HG03135 (cell line): ENCODE measurements around the gene NTRK2.

Experiments used
- ATAC-seq: cut with Tn5 transposase; IDR thresholded peaks from one replicate; pipeline ENCODE4 v1.9.1; 2021; ENCODE audit warnings: mild to moderate bottlenecking, moderate library complexity; ENCODE audit not compliant: unreplicated experiment

The NTRK2 gene

DNA sequence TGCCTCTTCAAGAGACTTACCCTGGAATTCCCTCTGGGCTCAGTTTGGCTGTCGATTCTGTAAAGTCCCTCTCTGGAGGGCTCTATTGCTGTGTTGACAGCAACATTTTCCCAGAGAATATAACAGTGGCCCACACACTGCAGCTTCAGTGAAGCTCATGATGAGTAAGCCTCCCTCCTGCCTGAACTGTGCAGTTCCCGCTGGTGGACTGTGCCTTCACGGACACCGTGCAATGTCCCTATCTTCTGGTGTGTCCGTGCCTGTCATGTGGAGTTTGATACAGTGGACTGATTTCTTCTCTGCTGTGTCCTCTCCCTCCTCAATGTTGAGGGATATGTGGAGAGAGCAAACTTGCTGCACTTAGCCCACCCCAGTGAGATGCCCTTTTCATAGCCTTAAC is 109.0 kb downstream of the NTRK2 start:
- ATAC-seq = no peak

DNA sequence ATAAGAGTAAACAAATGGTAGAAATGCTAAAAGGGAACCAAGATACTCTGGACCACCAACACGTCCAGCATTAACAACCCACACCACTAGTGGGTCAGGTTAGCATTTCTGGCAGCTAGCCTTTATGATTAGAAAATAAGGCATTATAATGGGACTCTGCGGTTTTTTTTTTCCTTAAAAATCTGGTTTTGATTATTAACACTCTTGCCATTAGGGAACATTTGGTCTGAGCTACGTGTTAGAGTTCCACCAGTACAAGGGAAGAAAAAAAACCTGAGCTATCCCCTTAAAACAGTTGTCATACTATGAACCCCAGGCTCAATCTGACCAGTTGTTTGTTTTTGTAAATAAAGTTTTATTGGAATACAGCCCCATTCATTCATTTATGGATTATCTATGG is 110.4 kb downstream of the NTRK2 start:
- no peak for ATAC-seq

DNA sequence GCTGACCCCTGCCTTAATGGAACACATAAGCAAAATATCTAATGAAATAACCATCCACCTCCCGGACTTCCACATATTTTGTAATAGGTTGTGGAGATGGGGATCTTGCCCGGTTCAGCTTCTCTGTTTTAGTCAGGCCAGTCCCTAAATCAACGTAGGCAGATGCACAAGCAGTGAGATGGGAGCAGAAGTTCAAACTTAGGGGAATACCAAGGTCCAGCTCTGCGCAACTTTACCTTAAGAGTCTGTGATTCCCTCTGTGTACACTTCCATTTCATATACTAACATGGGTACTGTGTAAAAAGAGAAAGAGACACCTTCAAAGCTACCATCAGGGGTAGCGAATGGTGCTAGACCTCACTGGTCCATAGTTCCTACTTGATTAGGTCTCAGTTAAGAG is 110.9 kb downstream of the NTRK2 start:
- ATAC-seq = no peak

DNA sequence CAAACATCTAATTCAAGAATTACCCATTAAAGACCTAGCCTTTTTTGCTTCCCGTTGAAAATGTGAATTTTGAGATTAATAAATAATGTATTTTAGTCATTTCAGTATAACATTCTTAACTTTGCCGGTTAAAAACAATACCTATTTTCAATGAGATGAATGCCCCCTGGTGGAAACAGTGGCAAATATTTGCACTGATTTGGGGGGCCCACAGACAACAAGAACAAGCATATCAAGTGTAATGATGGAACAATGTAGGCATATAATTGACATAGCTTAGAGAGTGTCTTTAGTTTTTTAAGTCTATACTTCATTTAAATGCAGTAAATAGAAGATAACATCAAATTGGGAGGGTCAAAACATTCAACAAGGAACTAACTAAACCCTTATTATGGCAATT is 111.9 kb downstream of the NTRK2 start:
- no peak for ATAC-seq

DNA sequence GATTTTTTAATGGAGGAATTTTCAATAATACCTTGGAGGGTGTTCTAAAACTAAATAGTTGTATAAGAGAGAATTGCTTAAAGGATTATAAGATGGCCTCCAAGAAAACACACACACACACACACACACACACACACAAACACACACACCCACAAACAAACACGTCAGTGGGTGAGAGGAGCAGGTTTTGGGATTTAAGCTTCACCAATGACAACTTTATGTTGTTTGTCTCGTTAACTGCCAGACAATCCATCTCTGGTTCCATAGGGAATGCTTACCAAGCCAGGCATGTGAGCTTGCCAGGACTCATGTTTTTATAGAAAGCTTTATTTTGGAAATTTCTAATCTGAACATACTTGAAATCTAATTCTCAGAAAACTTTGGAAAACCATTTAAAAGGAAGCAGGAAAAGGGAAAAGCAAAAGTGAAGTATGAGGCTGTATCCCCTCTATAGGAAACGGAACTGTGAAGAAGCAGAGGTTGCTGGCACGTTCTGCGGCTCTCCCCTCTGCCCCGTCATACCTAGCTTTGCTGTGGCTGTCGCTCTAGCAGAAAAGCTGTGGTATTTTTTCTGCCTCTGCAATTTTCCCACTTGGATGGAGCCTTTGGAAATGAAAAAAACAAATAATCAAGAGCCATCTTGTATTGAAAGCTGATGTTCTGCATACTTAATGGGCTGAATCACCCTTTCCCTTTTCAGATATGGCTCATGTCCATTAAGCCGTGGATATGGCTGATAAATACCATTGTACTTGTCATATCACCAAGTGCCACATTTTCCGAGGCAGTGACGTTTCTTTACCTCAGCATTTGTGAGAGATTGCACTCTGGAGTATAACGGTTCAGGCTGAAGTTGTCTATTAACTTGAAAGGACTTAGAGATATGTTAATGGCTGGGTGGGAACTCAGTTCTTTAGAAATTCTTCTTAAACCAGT is 112.7 kb downstream of the NTRK2 start:
- no peak for ATAC-seq

DNA sequence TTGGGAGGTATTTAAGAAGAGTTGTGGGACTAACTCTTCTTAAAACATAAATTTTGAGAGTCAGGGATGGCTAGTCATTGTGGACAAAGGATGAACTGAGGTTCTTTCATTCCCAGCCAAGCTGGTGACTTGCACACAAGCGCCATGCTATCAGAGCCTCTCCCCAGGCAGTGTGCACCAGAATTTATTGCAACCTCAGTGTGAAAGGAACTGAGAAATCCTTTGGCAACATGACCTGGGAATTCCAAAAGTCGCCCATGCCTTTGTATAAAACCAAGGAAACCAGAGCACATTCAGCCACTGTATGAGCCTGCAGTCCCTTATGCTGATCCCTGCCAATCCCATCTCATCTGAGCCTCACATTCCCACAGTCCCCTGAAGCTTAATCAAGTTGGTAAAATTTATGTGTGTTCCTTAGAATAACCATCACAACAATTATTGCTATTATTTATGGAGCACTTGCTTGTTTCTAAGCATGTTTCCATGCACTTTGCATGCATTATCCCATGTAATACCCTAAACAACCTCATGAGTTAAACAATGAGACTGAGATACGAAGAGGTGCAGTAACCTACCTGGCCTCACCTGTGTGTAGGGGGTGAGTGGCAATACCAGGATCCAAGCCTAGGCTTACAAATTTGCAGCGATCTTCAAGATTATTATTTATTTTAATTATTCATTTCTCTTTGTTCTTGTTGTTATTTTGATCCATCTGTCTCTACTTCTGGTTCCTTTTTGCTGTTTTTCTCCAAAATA is 116.4 kb downstream of the NTRK2 start:
- ATAC-seq = no peak

DNA sequence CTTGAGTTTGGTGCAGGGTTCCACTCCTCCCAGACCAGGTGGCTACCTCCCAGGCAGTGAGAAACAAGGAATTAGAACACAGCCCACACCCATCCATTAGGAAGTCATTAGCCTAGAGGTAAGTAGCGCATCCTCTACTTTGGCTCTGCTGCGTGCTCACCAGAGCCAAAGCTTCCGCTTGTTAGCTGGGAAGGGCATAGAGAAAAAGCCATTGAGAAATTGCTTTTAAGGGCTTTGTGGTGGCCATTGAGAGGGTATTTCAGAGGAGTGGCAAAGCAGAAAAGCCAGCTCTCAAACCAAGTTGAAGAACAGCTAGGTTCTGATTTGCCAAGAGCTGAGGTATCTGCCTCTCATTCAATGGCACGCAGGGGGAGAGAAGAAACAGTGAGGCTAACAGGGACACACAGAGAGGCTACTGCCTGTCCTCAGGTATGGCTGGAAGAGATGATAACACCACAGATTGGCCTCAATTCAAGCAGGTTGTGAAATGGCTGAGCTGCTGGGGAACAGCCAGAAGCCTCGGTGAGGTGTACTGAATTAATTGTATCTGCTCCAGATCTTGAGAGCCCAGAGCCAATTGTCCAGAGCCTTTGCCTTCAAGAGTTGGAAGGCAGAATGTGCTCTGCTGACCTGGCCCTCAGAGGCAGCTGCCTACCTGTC is 119.4 kb downstream of the NTRK2 start:
- ATAC-seq = no peak

DNA sequence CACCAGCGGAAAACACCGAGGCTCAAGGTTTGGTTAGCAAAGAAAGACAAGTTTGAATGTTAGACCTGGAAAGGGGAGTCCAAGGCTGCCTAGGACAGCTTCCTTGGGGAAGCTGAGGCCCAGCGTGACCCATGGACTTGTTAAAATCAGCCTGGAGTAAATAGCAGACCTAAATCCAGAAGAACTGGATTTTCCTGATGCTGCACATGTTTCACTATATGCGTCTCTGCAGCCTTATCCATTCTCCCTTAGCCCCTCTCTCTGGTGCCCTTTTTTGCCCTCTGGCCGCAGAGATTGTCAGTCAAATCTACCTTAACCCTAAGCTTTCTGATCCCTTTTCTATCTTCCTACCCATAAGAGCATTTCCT is 119.9 kb downstream of the NTRK2 start:
- ATAC-seq = no peak

DNA sequence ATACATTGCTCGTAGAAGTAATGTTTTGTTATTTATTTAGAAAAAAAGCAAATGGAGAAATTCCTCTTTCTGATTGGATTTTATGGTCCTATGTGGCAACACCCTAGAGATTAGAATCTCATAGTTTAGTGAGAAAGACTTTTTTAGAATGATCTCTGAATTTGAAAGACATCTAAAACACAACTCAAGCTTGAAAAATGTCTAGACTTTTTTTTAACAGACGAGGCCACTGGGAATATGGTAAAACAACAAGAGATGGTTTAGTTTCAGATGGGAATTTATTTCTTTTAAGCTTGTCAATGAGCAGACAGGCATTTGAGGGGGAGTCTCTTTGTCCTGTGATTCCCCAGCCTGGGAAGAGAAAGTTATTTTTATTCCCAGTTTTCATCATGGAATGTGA is 122.1 kb downstream of the NTRK2 start:
- no peak for ATAC-seq

DNA sequence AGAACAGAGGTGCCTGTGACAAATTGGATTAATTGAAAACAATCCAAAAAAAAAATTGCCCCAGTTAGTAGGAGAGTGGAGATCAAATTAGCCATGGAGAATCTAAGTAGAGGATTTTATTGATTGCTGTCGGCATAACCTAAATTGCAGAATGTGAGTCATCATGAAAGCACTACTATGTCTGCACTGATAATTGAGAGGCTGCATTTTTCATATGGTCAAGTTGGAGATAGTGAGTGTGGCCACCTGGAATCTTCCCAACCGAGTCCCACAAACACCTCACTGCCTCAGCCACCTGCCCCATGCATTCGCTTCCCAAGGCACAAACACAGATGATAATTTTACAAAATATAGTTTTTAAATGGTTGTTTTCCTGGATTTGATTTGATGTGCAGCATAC is 123.7 kb downstream of the NTRK2 start:
- no peak for ATAC-seq

DNA sequence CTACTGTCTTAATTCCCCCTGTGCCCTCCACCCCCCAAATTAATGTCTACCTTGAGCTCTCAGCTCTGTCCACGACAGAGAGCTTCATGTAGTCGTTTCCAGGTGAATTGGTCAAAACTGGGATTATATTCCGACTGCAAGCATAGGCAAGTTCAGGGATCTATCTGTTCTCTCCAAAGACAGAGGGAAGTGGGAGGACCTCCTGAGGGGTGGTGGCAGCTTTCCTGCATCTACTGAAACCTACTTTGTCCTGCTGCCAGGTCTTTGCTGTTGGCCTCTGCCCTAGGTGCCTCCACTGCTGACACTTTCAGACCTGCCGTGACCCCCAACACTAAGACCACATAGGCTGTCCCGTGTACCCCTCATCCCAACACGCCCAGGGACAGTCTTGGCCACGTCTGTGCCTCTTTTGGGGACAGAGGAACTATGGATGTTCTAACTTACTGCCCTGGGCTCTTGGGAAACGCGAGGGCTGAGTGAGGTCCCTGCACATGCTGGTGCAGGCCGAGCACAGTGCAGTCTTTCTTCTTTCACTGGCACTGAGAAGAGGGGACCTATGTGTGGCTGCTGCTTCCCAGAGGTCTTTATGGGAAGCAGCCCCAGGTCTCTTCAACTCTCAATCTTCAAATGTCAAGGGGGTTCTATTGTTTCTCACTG is 125.6 kb downstream of the NTRK2 start:
- ATAC-seq = no peak

DNA sequence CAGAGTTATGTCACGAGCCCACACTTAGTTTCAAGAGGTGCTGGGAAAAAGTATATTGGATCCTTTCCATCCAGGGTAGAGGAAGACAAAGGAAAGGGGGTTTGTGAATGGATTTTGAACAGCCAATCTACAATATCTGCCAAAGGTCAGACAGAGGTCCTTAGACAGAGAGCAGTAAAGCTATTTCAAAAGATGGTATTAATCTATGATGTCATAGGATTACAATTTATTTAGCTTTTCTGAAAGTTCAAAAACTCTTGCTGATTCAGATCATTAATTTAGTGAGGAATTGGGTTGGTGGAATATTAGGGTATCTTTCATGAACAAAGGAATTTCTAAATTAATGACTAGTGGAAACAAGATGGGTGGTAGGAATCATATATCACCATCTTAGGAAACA is 126.9 kb downstream of the NTRK2 start:
- no peak for ATAC-seq

DNA sequence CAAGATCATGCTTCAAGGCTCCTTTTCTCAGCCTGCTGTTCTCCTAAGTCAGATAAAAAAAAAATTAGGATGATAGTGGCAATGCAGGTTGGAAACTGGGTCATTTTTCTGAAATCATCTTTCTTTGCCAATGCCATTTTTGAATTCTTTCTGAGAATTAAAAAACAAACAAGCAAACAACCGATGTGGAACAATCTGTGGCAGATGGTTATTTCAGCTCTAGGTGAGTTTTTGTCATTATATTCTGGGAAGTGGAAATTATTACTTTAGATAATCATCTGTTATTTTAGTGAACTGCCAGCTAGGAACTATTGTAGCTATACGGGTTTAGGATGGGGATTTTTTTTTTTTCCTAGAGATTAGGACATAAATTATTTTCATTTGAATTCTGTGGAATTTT is 129.7 kb downstream of the NTRK2 start:
- no peak for ATAC-seq

DNA sequence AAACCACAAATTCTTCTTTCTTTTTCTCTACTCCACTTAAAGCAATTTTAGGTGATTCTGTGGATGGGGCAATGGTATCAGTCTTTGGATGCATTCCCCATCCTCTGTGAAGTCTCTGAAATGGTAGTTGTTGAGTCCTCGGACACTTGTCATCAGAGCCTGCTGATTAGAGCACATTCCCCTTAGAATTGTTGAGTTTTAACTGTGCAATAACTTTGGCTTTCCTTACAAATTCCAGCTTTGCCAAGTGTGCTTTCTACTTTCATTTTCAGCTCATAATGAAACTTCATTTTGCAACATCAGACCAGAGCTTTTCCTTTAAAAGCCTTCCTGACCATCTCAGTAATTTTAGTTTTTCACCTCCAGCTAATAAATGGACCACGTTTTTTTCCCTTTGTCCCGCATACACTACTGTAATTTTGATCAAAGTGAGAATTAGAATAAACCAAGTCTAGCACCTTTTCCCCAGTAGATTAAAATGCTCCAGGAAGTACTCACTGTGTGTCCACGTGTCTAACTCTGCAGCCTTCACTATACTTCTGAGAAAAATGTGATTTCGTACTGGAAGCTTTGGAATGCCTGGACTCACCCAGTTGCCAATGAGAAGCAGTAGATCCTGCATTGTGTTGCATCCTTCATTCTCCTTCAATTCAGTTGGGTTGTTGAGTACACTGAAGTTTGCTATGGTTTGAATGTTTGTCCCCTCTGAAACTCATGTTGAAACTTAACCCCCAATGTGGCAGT is 135.6 kb downstream of the NTRK2 start:
- no peak for ATAC-seq

DNA sequence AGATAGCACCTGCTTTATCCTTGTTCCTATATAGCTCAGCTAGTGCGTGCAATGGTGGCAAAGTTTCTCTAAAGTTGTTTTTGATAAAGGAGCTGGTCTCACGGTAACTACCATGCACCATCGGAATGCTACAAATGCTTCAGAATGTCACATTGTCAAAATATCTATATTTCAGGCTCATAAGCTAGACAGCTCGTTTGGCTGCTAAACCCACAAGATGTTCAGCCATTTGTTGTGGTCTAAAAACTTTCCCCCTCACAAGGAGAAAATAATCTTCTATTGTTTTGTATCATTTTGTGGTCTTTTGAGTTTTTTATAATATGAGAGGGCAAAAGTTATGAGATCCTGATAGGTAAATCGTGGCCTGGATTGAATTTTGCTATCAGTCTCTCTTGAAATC is 137.9 kb downstream of the NTRK2 start:
- ATAC-seq = no peak

DNA sequence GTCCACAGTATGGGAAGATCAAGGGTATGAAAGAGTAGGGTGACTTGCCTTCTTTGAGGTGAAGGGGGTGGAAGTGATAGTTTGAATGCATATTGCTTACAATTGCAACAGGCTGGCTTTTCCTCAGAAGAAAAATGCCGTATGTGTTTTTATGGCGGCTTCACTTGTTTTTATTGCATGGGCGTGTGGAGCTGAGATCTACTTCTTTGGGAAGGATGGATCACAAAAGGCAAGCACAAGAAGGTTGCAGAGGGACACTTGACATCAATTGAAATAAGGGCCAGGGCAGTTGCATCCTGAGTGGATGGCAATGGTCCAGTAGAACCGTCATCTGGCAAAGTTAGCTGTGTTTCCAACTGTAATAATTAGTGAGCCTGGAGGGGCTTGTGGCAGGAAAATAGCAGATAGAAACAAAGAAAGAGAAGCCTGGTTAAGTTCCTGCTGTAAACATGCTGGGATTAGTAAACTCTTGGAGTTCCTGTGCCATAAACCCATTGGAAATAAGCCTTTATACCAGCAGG is 138.4 kb downstream of the NTRK2 start:
- no peak for ATAC-seq

DNA sequence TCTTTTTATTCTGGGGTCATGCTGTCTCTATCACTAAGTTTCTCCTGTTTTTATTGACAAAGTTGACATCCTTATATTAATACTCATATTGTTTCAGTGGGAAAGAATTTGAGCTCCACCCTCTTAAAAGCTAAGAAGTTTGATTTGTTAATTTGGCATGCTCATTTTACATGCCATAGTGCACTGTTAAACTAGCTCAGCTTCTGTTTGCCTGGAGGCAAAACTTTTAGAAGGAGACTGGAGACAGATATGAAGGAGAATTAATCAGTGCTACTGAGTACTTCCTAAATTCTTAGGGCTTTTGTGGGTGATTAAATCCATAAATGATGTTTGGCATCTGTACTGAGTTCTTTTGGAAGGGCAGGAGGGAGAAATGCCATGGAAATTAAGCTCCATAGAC is 138.9 kb downstream of the NTRK2 start:
- ATAC-seq = no peak

DNA sequence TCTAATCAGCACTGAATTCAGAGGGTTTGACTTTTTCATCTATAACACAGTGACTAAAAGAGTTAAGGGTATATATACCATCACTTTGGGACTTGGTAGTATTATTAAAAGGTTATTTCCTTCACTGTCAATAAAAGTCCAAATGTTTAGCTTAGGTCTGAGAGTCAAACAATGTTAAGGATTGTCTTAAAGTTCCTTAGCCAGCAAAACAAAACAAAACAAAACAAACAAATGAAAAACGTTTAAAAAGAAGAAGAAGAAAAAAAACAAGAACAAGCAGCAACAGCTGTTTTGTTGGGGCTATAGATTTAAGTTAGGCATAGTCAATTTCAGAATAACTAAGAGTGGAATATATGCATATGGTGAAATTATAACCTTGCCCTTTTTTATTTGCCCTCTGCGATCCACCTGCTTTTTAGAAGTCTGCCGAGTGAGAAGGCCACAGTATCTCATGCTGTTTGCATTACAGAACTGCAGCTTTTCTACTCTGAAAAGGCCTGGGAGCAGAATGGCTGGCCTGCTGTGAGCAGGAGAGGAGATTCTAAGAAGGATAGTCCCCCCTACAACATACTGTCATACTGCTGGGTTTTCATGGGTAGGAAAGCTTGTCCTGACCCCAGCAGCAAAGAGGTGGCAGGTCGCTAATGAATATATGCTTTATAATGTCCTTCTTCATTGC is 141.7 kb downstream of the NTRK2 start:
- no peak for ATAC-seq

DNA sequence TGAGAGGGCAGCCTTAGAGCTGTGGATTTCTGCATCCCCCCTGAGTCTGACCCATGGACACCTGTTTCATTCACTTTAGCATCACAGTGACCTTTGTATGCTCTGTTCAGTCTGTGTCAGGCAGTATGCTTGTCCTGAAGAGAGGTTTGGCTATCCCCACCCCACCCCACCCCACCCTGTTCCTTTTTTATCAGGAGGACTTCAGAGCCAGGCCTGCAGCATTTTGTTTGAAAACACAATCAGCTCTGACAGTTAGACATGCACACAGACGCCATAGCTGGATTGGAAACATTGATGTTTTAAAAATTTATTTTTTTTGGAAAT is 142.2 kb downstream of the NTRK2 start:
- ATAC-seq = no peak

DNA sequence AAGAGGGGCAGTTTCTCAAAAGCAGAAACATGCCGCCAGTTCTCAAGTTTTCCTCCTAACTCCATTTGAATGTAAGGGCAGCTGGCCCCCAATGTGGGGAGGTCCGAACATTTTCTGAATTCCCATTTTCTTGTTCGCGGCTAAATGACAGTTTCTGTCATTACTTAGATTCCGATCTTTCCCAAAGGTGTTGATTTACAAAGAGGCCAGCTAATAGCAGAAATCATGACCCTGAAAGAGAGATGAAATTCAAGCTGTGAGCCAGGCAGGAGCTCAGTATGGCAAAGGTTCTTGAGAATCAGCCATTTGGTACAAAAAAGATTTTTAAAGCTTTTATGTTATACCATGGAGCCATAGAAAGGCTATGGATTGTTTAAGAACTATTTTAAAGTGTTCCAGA is 142.8 kb downstream of the NTRK2 start:
- ATAC-seq = no peak
